ENCODE results near the gene RND3.
A peak's percentile ranks its signal among the peaks of the same experiment; 100 is the strongest.

Gene RND3

GRCh38 chr2:150491943-150492342, 4.5 kb upstream of the RND3 start:
- no peak for DNase-seq

- DNase-seq: no peak
These were observed 4.0 kb upstream of the RND3 start for GRCh38 chr2:150491430-150491829.

GRCh38 chr2:150490466-150490865, 3.0 kb upstream of the RND3 start:
- no peak for DNase-seq

- DNase-seq: no peak
These were observed 655 bp downstream of the RND3 start for GRCh38 chr2:150486539-150487484.

GRCh38 chr2:150485871-150486538, 1.5 kb downstream of the RND3 start:
- DNase-seq: peak; percentile 35

- peak; percentile 71 for DNase-seq
These were observed 2.2 kb downstream of the RND3 start for GRCh38 chr2:150485114-150485870.

GRCh38 chr2:150484461-150485021, 2.9 kb downstream of the RND3 start:
- no peak for DNase-seq

- no peak for DNase-seq
These were observed 3.5 kb downstream of the RND3 start for GRCh38 chr2:150484006-150484405.

- DNase-seq: no peak
These were observed 3.9 kb downstream of the RND3 start for GRCh38 chr2:150483532-150483931.

GRCh38 chr2:150482667-150483400, 4.6 kb downstream of the RND3 start:
- no peak for DNase-seq

- no peak for DNase-seq
These were observed 5.4 kb downstream of the RND3 start for GRCh38 chr2:150482111-150482510.

GRCh38 chr2:150480971-150481830, 6.3 kb downstream of the RND3 start:
- DNase-seq: no peak

- DNase-seq: no peak
These were observed 7.2 kb downstream of the RND3 start for GRCh38 chr2:150480241-150480640.

- no peak for DNase-seq
These were observed 8.2 kb downstream of the RND3 start for GRCh38 chr2:150479075-150479915.

GRCh38 chr2:150478200-150478974, 9.1 kb downstream of the RND3 start:
- no peak for DNase-seq

GRCh38 chr2:150477347-150477746, 10.1 kb downstream of the RND3 start:
- DNase-seq: no peak

- DNase-seq: no peak
These were observed 10.6 kb downstream of the RND3 start for GRCh38 chr2:150476809-150477302.

- DNase-seq: no peak
These were observed 11.2 kb downstream of the RND3 start for GRCh38 chr2:150476286-150476685.

All from NCI-H1092 (cell line).